Breast epithelium (tissue), 3 donors: Measurements from ENCODE around the gene ELMOD2.

Experiments used
- CTCF ChIP-seq, 3 donors: fragments of 450-650 bp; IDR thresholded peaks; one replicate each; pipeline ENCODE4 v1.5.1; 2016 to 2017; ENCODE audit warnings: antibody characterized with exemption in 3 of 3, mild to moderate bottlenecking in 3 of 3, moderate library complexity in 3 of 3
- POLR2AphosphoS5 ChIP-seq, 3 donors: sonication (generic); formaldehyde crosslinking; IDR thresholded peaks; one replicate each; pipeline ENCODE4 v1.6.1; 2017; ENCODE audit warnings: antibody characterized with exemption in 3 of 3

GRCh38 chr4:140485939-140486338 is 38.0 kb upstream of the ELMOD2 start:
- TF ChIP-seq CTCF (IDR thresholded peaks at IDR 0.05) (no peak), POLR2AphosphoS5 (IDR thresholded peaks at IDR 0.05) (no peak)
